Raji (cell line): ENCODE results near the gene DHDH.

Experiments used
- POLR2A ChIP-seq: IDR thresholded peaks from 2 replicates; pipeline ENCODE4 v1.6.1; 2011; ENCODE audit warnings: low read depth, low read length, control low read depth; ENCODE audit not compliant: insufficient read depth

Gene DHDH

DNA sequence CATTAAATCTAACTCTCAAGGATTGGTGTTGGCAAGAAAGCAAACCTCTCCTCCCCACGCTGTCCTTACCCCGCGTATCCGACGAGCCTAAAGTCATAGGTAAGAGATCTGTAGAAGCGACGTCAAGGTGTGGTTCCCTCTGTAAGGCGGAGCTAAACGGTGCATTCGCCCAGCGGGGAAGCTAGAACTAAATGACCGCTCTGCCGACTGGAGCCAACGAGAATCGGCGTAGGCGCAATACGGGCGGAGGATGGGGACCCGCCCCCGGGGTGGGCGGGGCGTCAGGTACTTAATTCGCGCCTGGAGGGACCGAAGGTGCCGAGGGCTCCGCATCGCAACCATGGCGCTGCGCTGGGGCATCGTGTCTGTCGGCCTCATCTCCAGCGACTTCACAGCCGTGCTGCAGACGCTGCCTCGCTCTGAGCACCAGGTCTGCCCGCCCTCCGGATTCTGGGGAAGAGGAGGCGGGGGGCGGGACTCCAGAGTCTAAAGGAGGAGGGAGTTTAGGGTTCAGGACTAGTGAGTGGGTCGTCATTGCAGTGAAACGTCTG lies at the start of gene DHDH:
DHDH (plus strand) TSS at position 318 of the 551 bp plus-strand sequence; CDS start at position 341, 23 bp downstream.
- TF ChIP-seq POLR2A, result no peak

DNA sequence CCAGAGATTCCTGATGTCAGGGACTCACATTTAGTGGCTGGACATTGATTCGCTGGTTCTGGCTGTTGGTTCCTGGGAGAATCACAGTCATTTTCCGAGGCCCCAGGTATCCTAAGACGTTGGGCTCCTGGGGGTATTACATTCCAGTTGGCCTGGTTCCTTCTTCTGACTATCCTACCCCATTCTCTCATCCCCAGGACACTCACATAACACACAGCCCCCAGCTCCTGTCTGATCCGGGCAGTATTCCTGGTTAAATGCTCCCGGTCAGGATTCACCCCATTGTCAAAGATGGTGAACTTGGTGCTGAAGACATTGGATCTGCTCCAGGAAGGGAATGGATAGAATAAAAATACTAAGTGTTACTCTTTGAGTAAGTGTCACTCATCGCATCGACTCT lies 49.8 kb upstream of the DHDH start:
- no peak for TF ChIP-seq POLR2A

DNA sequence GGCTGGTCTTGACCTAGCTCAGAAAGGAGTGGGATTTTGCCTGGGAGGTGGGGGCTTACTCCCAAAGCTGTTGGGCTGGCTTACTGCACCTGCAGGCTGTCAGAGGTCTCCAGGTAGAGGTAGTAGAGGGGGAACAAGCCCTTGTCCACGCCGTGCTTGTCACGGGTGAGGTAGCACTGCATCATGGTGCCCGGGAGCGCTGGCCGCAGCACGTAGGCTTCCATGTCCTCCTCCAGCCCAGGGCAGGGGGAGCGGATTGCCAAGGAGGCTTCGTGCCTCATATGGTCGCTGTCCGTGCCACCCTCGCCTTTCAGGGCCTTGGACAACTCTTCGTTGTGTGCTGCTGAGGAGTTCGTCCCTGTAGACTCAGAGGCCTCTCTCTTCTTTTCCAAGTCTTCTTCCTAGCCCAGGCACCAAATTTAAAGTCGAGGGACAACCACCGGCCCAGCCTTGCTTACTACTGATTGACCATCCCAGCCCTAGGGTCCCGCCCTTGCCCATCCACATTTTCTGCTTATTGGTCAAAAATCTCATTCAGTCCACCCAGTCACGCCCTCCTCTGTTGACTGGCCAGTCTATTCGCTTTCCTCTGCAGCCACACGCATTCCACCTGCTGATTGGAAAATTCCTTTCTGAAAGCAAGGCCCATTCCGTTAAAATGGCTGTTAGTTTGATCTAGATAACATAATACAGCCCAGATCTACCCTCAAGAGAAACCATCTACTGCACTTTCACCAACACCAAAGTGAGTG lies 45.5 kb upstream of the DHDH start:
- TF ChIP-seq POLR2A, result no peak

DNA sequence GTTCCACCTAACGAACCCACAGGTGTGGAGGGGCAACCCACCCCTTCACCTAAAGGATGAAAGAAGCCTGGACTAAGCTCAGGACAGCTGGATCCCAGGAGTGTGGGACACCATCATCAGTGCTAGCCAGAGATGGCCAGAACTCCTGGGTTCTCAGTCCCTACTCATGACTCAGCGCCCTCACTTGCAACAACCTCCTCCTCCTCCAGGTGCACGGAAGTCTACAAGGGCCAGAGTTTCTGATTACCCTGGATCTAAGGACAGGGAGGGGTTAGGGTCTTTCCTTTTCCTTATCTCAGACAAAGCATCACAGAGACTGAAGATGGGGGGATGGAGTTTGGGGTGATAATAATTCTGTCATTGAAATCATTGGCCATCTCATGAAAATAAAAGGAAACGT lies 42.9 kb upstream of the DHDH start:
- TF ChIP-seq POLR2A, result no peak

DNA sequence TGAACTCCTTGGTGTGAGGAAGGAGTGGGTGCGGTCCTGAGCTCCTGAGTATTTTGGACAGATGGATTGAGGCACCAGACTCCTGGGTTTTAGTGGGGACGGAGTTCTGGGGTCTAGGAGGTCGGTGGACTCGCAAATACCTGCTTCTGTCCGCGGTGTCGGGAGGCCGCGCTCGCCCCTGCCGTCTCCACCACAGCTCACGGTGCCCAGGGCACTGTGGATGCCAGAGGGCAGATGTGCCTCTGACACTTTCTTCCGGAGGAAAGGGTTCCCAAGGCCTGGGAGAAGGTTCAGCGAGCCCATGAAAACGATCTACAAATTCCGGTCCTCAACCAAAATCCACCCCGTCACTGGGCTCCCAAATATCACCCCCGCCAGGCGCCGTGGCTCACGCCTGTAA lies 38.3 kb upstream of the DHDH start:
- TF ChIP-seq POLR2A, result no peak

DNA sequence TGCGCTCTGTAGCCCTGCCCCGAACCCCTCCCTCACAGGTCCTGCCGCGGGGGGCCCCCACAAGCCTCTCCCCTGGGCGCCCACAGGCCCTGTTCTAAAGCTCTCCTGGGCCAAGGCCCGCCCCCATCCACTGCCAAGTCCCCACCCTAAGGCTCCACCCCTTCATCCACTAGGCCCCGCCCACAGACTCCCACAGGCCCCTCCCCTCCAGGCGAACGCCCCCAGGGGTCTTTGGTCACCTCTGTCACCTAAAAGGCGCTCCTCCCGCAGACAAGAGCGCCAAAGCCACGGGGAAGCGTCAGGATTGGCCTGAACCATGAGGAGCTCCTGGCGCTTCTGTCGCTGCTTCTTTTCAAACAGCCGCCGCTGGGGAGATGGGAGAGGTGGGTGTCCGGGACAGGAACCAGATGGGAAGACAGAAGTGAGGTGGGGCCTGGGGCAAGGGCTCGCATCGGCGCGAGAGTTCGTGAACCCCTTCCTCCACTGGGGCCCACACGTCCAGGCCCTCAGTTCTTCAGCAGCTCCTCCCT lies 37.2 kb upstream of the DHDH start:
- TF ChIP-seq POLR2A, result no peak

DNA sequence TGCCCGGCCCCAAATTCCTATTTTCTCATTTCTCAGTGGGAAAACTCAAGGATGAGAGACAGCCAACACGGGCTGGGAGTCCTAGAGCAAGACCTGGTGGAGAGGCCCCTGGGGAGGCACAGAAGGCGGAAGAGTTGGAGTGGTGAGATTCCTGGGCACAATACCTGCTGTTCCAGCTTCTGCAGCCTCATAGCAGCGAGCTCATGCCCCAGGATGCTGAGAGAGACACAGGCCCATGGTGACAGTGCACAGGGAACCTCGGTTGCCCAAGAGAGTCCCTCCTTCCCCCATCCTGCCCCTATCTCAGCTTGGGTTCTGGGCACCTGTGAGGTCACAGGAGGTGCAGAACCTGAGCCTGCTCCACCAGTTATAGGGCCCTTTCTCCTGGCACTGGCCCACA lies 36.3 kb upstream of the DHDH start:
- no peak for TF ChIP-seq POLR2A

DNA sequence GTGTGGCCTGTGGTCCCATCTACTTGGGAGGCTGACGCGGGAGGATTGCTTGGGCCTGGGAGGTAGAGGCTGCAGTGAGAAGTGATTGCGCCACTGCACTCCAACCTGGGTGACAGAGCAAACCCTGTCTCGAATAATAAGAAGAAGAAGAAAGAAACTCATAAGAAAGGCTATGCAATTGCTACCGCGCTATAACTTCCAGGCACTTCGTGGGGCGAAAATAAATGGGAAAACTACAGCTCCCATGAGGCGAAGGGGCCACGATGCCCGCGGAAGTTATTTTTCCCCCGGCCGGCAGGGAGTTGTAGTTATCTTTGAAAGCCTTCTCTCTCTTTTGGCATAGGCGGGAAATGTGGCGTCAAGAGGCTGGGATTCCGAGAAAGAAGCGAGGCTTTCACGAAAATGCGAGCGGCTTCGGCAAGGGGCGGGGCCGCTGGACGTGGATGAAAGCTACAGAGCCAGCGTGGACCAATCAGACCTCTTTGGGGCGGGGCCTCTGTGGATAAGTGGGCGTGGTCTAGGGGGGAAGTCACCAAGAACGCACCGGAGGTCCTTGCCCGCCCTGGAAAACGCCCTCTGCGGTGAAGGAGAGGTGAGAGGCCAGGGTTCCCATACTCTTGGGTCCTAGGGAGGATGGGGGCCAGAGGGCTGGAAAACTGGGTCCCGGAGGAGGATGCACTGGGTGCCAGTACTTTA lies 33.6 kb upstream of the DHDH start, which contains the start of gene NUCB1:
NUCB1 (plus strand) TSS at position 532 of the 696 bp plus-strand sequence. CDS start 485 bp downstream, outside the sequence.
- TF ChIP-seq POLR2A, result peak; percentile 81

DNA sequence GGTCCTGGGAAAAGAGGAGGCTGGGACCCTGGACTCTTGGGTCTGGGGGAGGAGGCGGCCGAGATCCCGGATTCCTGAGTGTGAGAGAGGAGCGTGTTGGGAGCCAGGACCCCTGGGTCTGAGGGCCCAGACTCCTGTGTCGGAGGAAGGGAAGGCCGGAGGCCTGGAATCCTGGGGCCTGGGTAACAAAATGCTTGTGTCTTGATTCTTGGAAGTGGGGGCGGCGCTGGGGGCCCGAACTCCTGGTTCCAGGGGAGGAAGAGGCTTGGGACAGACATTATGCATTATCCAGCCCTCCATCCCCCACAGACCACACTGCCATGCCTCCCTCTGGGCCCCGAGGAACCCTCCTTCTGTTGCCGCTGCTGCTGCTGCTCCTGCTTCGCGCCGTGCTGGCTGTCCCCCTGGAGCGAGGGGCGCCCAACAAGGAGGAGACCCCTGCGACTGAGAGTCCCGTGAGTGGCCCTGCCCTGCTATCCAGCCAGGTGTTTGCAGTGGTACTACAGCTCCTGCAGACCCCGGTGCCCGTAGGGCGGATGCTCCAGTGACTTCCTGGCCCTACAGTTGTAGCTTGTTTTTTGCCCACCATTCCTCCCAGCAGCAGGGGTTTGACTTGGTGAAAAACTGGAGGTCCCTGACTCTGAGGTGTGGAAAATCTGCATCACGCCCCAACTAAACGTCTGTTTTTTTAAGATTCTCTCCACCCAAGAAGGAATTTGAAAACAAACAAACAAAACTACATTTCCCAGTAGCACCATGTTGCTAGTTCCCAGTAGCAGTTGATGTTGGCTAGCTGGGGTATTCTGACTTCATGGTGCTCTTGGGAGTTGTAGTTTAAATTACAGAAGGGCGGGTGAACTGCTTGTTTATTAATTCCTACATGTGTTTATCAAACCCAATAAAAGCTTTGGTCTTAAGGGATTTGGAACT lies 32.8 kb upstream of the DHDH start:
- no peak for TF ChIP-seq POLR2A

DNA sequence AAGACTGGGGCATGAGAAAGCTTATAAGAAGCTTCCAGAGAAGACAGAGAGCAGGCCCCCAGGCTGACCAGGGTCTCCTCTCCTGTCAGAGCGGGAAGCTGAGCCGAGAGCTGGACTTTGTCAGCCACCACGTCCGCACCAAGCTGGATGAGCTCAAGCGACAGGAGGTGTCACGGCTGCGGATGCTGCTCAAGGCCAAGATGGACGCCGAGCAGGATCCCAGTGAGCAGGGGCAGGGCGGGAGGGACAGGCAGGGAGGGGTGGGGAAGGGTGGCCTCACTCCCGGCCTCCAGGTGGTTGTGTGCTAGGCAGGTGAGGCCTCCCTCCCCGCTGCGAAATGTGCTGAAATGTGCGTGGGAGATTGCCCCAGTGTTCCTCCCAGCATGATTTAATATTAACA lies 27.8 kb upstream of the DHDH start:
- no peak for TF ChIP-seq POLR2A

DNA sequence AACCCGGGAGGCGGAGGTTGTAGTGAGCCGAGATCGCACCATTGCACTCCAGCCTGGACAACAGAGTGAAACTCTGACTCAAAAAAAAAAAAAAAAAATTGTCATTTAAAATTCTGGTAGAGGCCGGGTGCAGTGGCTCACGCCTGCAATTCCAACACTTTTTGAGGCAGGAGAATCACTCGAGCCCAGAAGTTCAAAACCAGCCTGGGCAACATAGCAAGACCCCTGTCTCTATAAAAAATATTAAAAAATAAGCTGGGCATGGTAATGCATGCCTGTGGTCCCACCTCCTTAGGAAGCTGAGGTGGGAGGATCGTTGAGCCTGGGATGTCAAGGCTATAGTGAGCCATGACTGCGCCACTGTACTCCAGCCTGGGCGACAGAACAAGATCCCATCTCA lies 27.2 kb upstream of the DHDH start:
- no peak for TF ChIP-seq POLR2A

DNA sequence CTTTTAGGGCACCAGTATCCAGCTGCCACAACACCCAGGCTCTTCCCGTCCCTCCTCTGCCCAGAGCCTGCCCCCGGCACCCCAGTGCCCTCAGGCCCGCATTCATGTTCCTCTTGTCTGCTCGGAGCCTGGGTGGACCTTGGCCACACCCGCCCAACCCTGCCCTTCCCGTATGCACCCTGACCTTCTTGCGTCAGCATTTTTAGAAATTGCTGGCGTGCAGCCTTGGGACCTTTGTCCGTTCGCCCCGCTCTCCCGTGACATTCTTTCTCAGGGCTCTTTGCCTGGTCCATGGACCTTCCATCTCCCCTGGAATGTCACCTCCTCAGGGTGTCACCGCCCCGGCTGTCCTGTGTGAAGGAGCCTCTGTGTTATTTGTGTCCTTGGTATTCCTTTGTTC lies 25.8 kb upstream of the DHDH start:
- TF ChIP-seq POLR2A, result no peak

DNA sequence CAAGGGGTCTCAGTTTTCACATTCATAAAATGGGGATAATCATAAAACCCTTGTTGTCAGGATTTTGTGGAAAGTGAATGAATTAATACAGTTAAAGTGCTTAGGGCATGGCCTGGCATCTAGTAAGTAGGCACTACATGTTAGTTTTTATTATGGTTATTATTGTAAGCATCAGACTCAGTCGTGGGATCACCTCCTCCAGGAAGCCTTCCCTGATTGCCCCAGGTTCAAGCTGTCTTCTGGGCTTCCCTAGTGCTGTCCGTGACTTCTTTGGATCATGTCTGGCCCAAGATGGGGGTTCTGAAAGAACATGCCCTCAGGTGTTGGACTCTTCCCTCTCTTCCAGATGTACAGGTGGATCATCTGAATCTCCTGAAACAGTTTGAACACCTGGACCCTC lies 22.7 kb upstream of the DHDH start:
- TF ChIP-seq POLR2A, result no peak

DNA sequence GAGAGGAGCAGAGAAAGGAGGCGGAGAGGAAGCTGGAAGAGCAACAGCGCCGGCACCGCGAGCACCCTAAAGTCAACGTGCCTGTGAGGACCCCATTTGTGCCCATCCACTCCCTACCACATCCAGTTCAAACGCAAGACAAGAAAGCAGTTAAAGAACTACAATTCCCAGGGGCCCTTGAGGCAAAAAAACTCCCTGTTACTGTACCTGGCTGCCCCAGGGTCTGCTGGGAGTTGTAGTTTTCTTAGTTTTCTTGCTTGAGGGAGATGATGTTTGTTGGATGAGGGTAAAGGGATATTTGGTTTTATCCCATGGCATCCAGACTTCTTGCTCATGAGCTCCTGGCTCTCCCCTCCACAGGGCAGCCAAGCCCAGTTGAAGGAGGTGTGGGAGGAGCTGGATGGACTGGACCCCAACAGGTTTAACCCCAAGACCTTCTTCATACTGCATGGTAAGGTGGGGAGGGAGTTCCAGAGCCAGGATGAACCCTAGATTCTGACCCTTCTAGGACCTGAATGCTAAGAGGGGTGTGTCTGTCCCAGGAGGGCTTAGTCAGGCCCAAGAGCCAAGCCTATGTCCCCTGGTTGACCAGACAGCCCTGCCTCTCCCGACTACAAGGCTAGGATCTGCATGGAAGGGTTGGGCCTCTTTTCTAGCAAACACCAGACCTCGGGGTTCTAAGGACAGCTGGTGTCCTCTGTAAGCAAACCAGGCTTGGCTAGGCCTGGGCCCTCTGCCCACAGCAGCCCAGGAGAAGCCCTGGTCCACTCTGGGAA lies 20.2 kb upstream of the DHDH start:
- TF ChIP-seq POLR2A, result no peak

DNA sequence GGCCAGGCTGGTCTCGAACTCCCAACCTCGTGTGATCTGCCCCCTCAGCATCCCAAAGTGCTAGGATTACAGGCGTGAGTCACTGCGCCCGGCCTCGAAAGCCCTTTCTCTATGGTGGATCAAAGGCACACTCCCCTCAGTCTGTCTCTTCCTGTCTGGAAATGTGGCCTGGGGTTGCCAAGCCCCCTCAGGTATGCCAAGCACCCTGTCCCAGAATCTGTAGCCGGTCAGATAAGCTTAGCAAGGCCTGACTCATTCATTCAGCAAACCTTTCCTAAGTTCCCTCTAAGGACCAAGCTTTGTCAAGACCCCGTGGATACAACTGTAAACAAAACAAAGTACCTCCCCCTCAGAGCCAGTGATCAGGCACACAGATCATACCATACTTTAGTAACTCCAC lies 19.3 kb upstream of the DHDH start:
- TF ChIP-seq POLR2A, result no peak

DNA sequence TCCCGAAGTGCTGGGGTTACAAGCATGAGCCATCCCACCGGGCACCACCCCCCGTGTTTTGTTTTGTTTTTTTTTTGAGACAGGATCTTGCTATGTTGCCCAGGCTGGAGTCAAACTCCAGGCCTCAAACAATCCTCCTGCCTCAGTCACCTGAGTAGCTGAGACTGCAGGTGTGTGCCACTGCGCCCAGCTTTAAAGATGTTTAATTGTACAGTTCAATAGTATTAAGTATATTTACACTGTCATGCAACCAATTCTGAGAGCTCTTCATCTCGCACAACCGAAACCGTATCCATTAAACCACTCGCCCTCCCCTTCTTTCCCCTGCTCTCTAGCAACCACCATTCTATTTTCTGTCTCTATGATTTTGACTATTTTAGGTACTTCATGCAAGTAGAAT lies 17.7 kb upstream of the DHDH start:
- TF ChIP-seq POLR2A, result no peak
